GM18502 (cell line): ENCODE measurements around the gene DAD1.
"Not testable (repeated sequence)": the region's sequence is repeated elsewhere in the genome, so short reads cannot be mapped to it uniquely, and the experiment has no call there.

Experiments
- ATAC-seq: cut with Tn5 transposase; IDR thresholded peaks from one replicate; pipeline ENCODE4 v1.9.1; 2021; ENCODE audit warnings: mild to moderate bottlenecking; ENCODE audit not compliant: unreplicated experiment, poor library complexity

The DAD1 gene

GRCh38 chr14:22589096-22589839, at the start of gene DAD1:
Gene DAD1 (minus strand): TSS chr14:22589224. CDS start chr14:22589157, 67 bp downstream.
- ATAC-seq, result peak; percentile 89

GRCh38 chr14:22635980-22636379, 47.0 kb upstream of the DAD1 start:
- ATAC-seq, result not testable (repeated sequence)

- ATAC-seq, result no peak
These were observed 45.3 kb upstream of the DAD1 start for GRCh38 chr14:22634233-22634900.

GRCh38 chr14:22630486-22630885, 41.5 kb upstream of the DAD1 start:
- ATAC-seq, result no peak

- no peak for ATAC-seq
These were observed 41.0 kb upstream of the DAD1 start for GRCh38 chr14:22630066-22630465.

- no peak for ATAC-seq
These were observed 40.3 kb upstream of the DAD1 start for GRCh38 chr14:22629361-22629760.

GRCh38 chr14:22627506-22628263, 38.7 kb upstream of the DAD1 start:
- no peak for ATAC-seq

- ATAC-seq, result no peak
These were observed 37.6 kb upstream of the DAD1 start for GRCh38 chr14:22626590-22626989.

GRCh38 chr14:22623047-22623446, 34.0 kb upstream of the DAD1 start:
- ATAC-seq, result no peak

GRCh38 chr14:22622255-22622654, 33.2 kb upstream of the DAD1 start:
- no peak for ATAC-seq

GRCh38 chr14:22615765-22616164, 26.7 kb upstream of the DAD1 start:
- not testable (repeated sequence) for ATAC-seq

- peak; percentile 47 for ATAC-seq
These were observed 25.3 kb upstream of the DAD1 start for GRCh38 chr14:22614240-22614799.

GRCh38 chr14:22613736-22614239, 24.8 kb upstream of the DAD1 start:
- ATAC-seq, result no peak

- ATAC-seq, result no peak
These were observed 24.2 kb upstream of the DAD1 start for GRCh38 chr14:22613106-22613695.

GRCh38 chr14:22610931-22611330, 21.9 kb upstream of the DAD1 start:
- no peak for ATAC-seq

- no peak for ATAC-seq
These were observed 18.3 kb upstream of the DAD1 start for GRCh38 chr14:22607291-22607690.

- no peak for ATAC-seq
These were observed 17.4 kb upstream of the DAD1 start for GRCh38 chr14:22606380-22606779.

- no peak for ATAC-seq
These were observed 13.8 kb upstream of the DAD1 start for GRCh38 chr14:22602862-22603261.

- no peak for ATAC-seq
These were observed 13.0 kb upstream of the DAD1 start for GRCh38 chr14:22601996-22602395.

GRCh38 chr14:22601456-22601855, 12.4 kb upstream of the DAD1 start:
- ATAC-seq, result no peak
